ENCODE results near the gene ZNF700.

DNA sequence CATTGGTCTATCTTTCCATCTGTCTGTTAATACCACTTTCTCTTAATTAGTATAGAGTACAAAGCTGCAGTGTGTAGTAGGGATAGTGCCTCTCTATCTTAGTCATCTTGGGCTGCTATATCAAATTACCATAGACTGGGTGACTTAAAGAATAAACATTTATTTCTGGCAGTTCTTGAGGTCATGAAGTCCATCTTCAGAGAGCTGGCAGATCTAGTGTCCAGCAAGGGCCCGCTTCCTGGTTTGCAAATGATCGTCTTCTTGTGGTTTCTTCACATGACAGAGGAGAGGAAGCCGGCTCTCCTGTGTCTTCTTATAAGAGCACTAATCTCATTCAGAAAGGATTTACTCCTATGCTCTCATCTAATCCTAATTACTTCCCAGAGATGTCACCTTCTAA, 6.1 kb downstream of the ZNF700 start:
- TF ChIP-seq, protein P1, sequence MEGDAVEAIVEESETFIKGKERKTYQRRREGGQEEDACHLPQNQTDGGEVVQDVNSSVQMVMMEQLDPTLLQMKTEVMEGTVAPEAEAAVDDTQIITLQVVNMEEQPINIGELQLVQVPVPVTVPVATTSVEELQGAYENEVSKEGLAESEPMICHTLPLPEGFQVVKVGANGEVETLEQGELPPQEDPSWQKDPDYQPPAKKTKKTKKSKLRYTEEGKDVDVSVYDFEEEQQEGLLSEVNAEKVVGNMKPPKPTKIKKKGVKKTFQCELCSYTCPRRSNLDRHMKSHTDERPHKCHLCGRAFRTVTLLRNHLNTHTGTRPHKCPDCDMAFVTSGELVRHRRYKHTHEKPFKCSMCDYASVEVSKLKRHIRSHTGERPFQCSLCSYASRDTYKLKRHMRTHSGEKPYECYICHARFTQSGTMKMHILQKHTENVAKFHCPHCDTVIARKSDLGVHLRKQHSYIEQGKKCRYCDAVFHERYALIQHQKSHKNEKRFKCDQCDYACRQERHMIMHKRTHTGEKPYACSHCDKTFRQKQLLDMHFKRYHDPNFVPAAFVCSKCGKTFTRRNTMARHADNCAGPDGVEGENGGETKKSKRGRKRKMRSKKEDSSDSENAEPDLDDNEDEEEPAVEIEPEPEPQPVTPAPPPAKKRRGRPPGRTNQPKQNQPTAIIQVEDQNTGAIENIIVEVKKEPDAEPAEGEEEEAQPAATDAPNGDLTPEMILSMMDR (IDR thresholded peaks at IDR 0.05), result no peak
- TF ChIP-seq POLR2A (IDR thresholded peaks at IDR 0.05), result no peak

Measured in Peyer's patch (tissue), 4 donors.